CD14-positive monocyte (primary cell): ENCODE results near the gene HSF2. TPM values are rescaled to one million over a fixed set of nuclear protein-coding genes. Genes with fewer than 3 reads are reported as not detected.

ENCODE experiments used
- DNase-seq, 3 donors: peaks; one replicate each; pipeline ENCODE4 v3.0.0-alpha.2; 2011 to 2022
- H2AFZ ChIP-seq: 2 replicates; pipeline ENCODE4 v1.6.0; 2012; ENCODE audit warnings: mild to moderate bottlenecking, low read depth, low read length, inconsistent platforms; ENCODE audit not compliant: insufficient read depth, poor library complexity, severe bottlenecking
- H3K27ac ChIP-seq, 2 donors: 1 replicate in 1 of 2; 2 replicates in 1 of 2; pipeline ENCODE4 v1.5.1; 2012 to 2013; ENCODE audit warnings: low read length in 2 of 2, control low read depth in 1 of 2, inconsistent platforms in 1 of 2, low read depth in 1 of 2, mild to moderate bottlenecking in 1 of 2
- H3K27me3 ChIP-seq, 2 donors: one replicate each; pipeline versions ENCODE4 v1.6.0 to v1.6.1; 2011 to 2013; ENCODE audit warnings: low read length in 2 of 2; ENCODE audit not compliant: control insufficient read depth in 2 of 2, insufficient read depth in 2 of 2
- H3K36me3 ChIP-seq, 2 donors: replicated peaks in 1 of 2; 1 replicate in 1 of 2; 2 replicates in 1 of 2; pipeline versions ENCODE4 v1.5.1 to v1.6.1; 2012 to 2013; ENCODE audit warnings: low read length in 2 of 2, control low read depth in 1 of 2, inconsistent platforms in 1 of 2, mild to moderate bottlenecking in 1 of 2; ENCODE audit not compliant: insufficient read depth in 2 of 2, control insufficient read depth in 1 of 2
- H3K4me1 ChIP-seq, 2 donors: 1 replicate in 1 of 2; 2 replicates in 1 of 2; pipeline versions ENCODE4 v1.5.1 to v1.6.1; 2012 to 2013; ENCODE audit warnings: low read length in 2 of 2, control low read depth in 1 of 2, inconsistent platforms in 1 of 2, mild to moderate bottlenecking in 1 of 2, moderate library complexity in 1 of 2; ENCODE audit not compliant: insufficient read depth in 2 of 2, control insufficient read depth in 1 of 2
- H3K4me2 ChIP-seq: replicated peaks from 2 replicates; pipeline ENCODE3; 2012; ENCODE audit warnings: low read length, moderate library complexity, mild to moderate bottlenecking; ENCODE audit not compliant: poor library complexity, severe bottlenecking; ENCODE audit errors: extremely low read depth
- H3K4me3 ChIP-seq, 3 experiments: fragments of 200-600 bp in 1 of 3; sonication (generic) in 1 of 3; replicated peaks in 1 of 3; 1 replicate in 2 of 3; 2 replicates in 1 of 3; pipeline ENCODE4 v1.5.1; 2011 to 2013; ENCODE audit warnings: low read length in 3 of 3, mild to moderate bottlenecking in 3 of 3, control low read depth in 2 of 3, low read depth in 2 of 3, inconsistent platforms in 1 of 3, moderate library complexity in 1 of 3
- H3K79me2 ChIP-seq: 2 replicates; pipeline ENCODE4 v1.6.0; 2012; ENCODE audit warnings: mild to moderate bottlenecking, control low read depth, inconsistent platforms, low read length, moderate library complexity; ENCODE audit not compliant: insufficient read depth
- H3K9ac ChIP-seq: 2 replicates; pipeline ENCODE4 v1.6.0; 2017; ENCODE audit warnings: low read length, mild to moderate bottlenecking; ENCODE audit not compliant: insufficient read depth, poor library complexity, severe bottlenecking
- H3K9me3 ChIP-seq, 2 donors: replicated peaks in 1 of 2; 1 replicate in 1 of 2; 2 replicates in 1 of 2; pipeline versions ENCODE4 v1.5.1 to v1.6.1; 2012 to 2013; ENCODE audit warnings: low read length in 2 of 2, control low read depth in 1 of 2; ENCODE audit not compliant: control insufficient read depth in 1 of 2, insufficient read depth in 1 of 2
- H4K20me1 ChIP-seq: 2 replicates; pipeline ENCODE4 v1.6.0; 2012; ENCODE audit warnings: mild to moderate bottlenecking, low read length, control low read depth, moderate library complexity; ENCODE audit not compliant: insufficient read depth
- H3K27ac Mint-ChIP-seq, 7 donors: one replicate each; pipeline ENCODE4 v1.8.0; 2020; ENCODE audit warnings: mild to moderate bottlenecking in 7 of 7, mixed read lengths in 7 of 7, moderate library complexity in 6 of 7, inconsistent platforms in 2 of 7
- H3K27me3 Mint-ChIP-seq, 3 donors: one replicate each; pipeline ENCODE4 v1.8.0; 2021 to 2022; ENCODE audit warnings: low read depth in 3 of 3, mild to moderate bottlenecking in 3 of 3, mixed read lengths in 3 of 3, moderate library complexity in 3 of 3, inconsistent platforms in 1 of 3
- H3K36me3 Mint-ChIP-seq, 2 donors: one replicate each; pipeline ENCODE4 v1.8.0; 2020; ENCODE audit warnings: mixed read lengths in 2 of 2, inconsistent platforms in 1 of 2, mild to moderate bottlenecking in 1 of 2
- H3K4me1 Mint-ChIP-seq: one replicate; pipeline ENCODE4 v1.8.0; 2020; ENCODE audit warnings: mild to moderate bottlenecking, mixed read lengths
- H3K4me3 Mint-ChIP-seq, 2 donors: one replicate each; pipeline ENCODE4 v1.8.0; 2020; ENCODE audit warnings: mild to moderate bottlenecking in 2 of 2, mixed read lengths in 2 of 2, moderate library complexity in 1 of 2
- H3K9me3 Mint-ChIP-seq, 7 donors: one replicate each; pipeline ENCODE4 v1.8.0; 2020 to 2022; ENCODE audit warnings: mixed read lengths in 7 of 7, mild to moderate bottlenecking in 6 of 7, moderate library complexity in 6 of 7, inconsistent platforms in 2 of 7
- WGBS: methylation state at CpG from one replicate; pipeline ENCODE4 v1.1.5; 2013; ENCODE audit warnings: missing lambda C conversion rate; ENCODE audit not compliant: insufficient coverage; 5-methylcytosine and 5-hydroxymethylcytosine counted together
- intact Hi-C, 2 donors: fragments of 100-400 bp; cut with micrococcal nuclease; formaldehyde crosslinking; loops; one replicate each; pipeline versions ENCODE4 v1.15.0 to v1.15.1; 2023
- polyA plus RNA-seq, 3 donors: library from polyadenylated mRNA; depleted of rRNA in 1 of 3; unstranded in 2 of 3; stranded (reverse) in 1 of 3; fragments of 300-500 nt in 2 of 3; fragments of >200 nt in 1 of 3; fragmentation: Illumina TruSeq in 2 of 3; gene quantifications; 1 replicate in 2 of 3; 2 replicates in 1 of 3; pipeline ENCODE4 v1.2.3, GENCODE V29; 2012 to 2021
- TF ChIP-seq, protein P1 (sequence below): fragments of 200-600 bp; IDR thresholded peaks from one replicate; pipeline ENCODE4 v1.8.0; 2022; ENCODE audit warnings: antibody characterized with exemption, mild to moderate bottlenecking

HSF2 gene
- polyA plus RNA-seq, 3 donors, result 2.3 to 8.8 (median 2.6) TPM

DNA sequence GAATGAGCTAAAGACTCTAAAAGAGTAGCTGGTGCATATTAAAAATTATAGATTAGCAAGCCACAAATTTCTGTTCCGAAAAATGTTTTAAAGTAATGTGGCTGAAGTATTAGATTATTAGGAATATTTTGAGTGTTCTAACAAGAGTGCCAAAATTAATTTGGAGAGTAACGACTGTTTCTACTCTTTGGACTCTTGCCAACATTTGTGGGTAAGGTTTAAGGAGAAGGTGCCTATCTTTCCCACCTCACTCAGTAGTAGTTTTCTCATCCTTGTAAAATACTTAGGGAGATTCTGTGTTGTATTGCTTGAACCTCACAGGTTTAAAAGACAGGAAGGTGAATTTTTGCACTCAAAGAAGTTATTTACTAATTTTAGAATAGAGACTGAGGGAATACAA, 5.0 kb downstream of the HSF2 start:
- Mint-ChIP-seq H3K4me1 (peaks cover 30% of the 10 kb centered on the region), H3K27me3 (no peaks in the 10 kb centered on the region), H3K36me3 (peaks cover 3 to 5% of the 10 kb centered on the region in 2 donors), H3K27ac (no peak overlapping the region), H3K9me3 (peaks cover 0 to 2% (median 0%) of the 10 kb centered on the region in 7 donors), H3K4me3 (no peak overlapping the region)
- Histone ChIP-seq H3K27ac (no peak overlapping the region), H3K79me2 (peaks cover 86% of the 10 kb centered on the region), H3K4me2 (no peak overlapping the region), H3K4me1 (peaks cover 8 to 19% of the 10 kb centered on the region in 2 donors), H3K36me3 (no peaks in the 10 kb centered on the region), H3K4me3 (no peak overlapping the region), H3K9ac (no peak overlapping the region), H2AFZ (no peak overlapping the region), H3K27me3 (no peaks in the 10 kb centered on the region), H4K20me1 (no peaks in the 10 kb centered on the region), H3K9me3 (no peaks in the 10 kb centered on the region)
- WGBS, result 100% methylated on average over 1 of the region's 2 CpGs
- TF ChIP-seq, protein P1, sequence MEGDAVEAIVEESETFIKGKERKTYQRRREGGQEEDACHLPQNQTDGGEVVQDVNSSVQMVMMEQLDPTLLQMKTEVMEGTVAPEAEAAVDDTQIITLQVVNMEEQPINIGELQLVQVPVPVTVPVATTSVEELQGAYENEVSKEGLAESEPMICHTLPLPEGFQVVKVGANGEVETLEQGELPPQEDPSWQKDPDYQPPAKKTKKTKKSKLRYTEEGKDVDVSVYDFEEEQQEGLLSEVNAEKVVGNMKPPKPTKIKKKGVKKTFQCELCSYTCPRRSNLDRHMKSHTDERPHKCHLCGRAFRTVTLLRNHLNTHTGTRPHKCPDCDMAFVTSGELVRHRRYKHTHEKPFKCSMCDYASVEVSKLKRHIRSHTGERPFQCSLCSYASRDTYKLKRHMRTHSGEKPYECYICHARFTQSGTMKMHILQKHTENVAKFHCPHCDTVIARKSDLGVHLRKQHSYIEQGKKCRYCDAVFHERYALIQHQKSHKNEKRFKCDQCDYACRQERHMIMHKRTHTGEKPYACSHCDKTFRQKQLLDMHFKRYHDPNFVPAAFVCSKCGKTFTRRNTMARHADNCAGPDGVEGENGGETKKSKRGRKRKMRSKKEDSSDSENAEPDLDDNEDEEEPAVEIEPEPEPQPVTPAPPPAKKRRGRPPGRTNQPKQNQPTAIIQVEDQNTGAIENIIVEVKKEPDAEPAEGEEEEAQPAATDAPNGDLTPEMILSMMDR, result no peak
- DNase-seq, result no peak
- intact Hi-C loops, result loop anchor here (5.0 to 10.0 kb wide), 2 partner anchors 68 to 70 kb away; partner anchors contain the start of gene SERINC1 (in 2 of the 2)

DNA sequence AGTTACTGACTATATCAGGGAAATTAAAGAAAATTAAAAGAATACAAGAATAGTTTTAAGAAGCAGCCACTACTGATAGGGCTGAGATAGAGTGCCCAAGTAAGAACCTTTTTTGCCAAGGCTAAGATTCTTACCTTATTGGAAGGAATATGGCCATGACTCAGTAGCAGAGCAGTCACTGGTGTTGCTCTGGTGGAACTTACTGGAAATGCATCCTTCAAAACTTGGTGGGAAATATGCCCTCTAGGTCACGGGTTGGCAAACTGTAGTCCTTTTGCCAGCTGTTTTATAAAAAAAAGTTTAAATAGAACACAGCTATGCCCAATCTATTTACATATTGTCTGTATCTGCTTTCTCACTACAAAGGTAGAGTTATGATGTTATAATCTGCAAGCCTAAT, 6.0 kb downstream of the HSF2 start:
- H3K27me3 ChIP-seq, result no peaks in the 10 kb centered on the region
- H3K4me3 ChIP-seq, result no peak overlapping the region
- H3K4me1 ChIP-seq, result peaks cover 4 to 14% of the 10 kb centered on the region in 2 donors
- no peaks in the 10 kb centered on the region for H4K20me1 ChIP-seq
- no peak overlapping the region for H3K9ac ChIP-seq
- no peaks in the 10 kb centered on the region for H3K36me3 ChIP-seq
- peaks cover 31% of the 10 kb centered on the region for H3K4me1 Mint-ChIP-seq
- 100% methylated on average over 1 of the region's 1 CpG for WGBS
- TF ChIP-seq, protein P1, result peak; percentile 12
- H3K4me3 Mint-ChIP-seq, result no peak overlapping the region
- peaks cover 0 to 2% (median 0%) of the 10 kb centered on the region in 7 donors for H3K9me3 Mint-ChIP-seq
- no peak for DNase-seq
- H3K36me3 Mint-ChIP-seq, result peaks cover 3 to 6% of the 10 kb centered on the region in 2 donors
- H3K27me3 Mint-ChIP-seq, result no peaks in the 10 kb centered on the region
- no peak overlapping the region for H3K27ac Mint-ChIP-seq
- H3K9me3 ChIP-seq, result no peaks in the 10 kb centered on the region
- H2AFZ ChIP-seq, result no peak overlapping the region
- no peak overlapping the region for H3K27ac ChIP-seq
- peaks cover 81% of the 10 kb centered on the region for H3K79me2 ChIP-seq
- no peak overlapping the region for H3K4me2 ChIP-seq
- intact Hi-C loops, result loop anchor here in 1 of 2 donors (10.0 kb wide), 1 partner anchor 69 kb away; the partner anchor contains the start of gene SERINC1
